GM12878 (cell line): ENCODE measurements around the gene LRP1.

Source experiments
- BCL3 ChIP-seq: IDR thresholded peaks from 2 replicates; pipeline ENCODE4 v1.6.1; 2011; ENCODE audit warnings: borderline replicate concordance, low read depth, mild to moderate bottlenecking, moderate library complexity, low read length; ENCODE audit not compliant: insufficient read depth, poor library complexity, severe bottlenecking
- GABPA ChIP-seq: IDR thresholded peaks from 2 replicates; pipeline ENCODE4 v1.6.1; 2014; ENCODE audit warnings: antibody characterized with exemption, low read depth, mild to moderate bottlenecking, inconsistent platforms
- POU2F2 ChIP-seq: IDR thresholded peaks from 3 replicates; pipeline ENCODE4 v1.6.1; 2011; ENCODE audit warnings: low read depth, mild to moderate bottlenecking, low read length, borderline replicate concordance
- RAD51 ChIP-seq: fragments of 450-650 bp; IDR thresholded peaks from 2 replicates; pipeline ENCODE4 v1.6.1; 2016; ENCODE audit warnings: moderate library complexity, mild to moderate bottlenecking, inconsistent platforms
- USF2 ChIP-seq: IDR thresholded peaks from 2 replicates; pipeline ENCODE4 v1.6.1; 2011; ENCODE audit warnings: low read depth, low read length, improper control_type of control experiment, borderline replicate concordance
- ZNF274 ChIP-seq: IDR thresholded peaks from one replicate; pipeline ENCODE4 v1.8.0; 2011; ENCODE audit not compliant: insufficient read length, insufficient read depth

GRCh38 chr12:57170927-57171326, 42.6 kb downstream of the LRP1 start:
- TF ChIP-seq RAD51: no peak
- no peak for TF ChIP-seq POU2F2
- TF ChIP-seq ZNF274: no peak
- no peak for TF ChIP-seq GABPA
- no peak for TF ChIP-seq BCL3
- TF ChIP-seq USF2: no peak
